WTC11 (cell line): ENCODE measurements around the gene PGAP2.

Experiments used
- ATF1 ChIP-seq: sonication (generic); formaldehyde crosslinking; IDR thresholded peaks from 2 replicates; pipeline ENCODE4 v1.8.1; 2023; ENCODE audit warnings: mild to moderate bottlenecking, moderate library complexity, missing genetic modification reagents
- CTCF ChIP-seq: fragments of 200-600 bp; IDR thresholded peaks from 2 replicates; pipeline ENCODE4 v1.8.0; 2022; ENCODE audit warnings: antibody characterized with exemption
- HMGXB4 ChIP-seq: sonication (generic); formaldehyde crosslinking; IDR thresholded peaks from 2 replicates; pipeline ENCODE4 v1.8.1; 2023; ENCODE audit warnings: mild to moderate bottlenecking, moderate library complexity, missing genetic modification reagents
- IRF2 ChIP-seq: sonication (generic); formaldehyde crosslinking; IDR thresholded peaks from 2 replicates; pipeline ENCODE4 v1.8.0; 2022; ENCODE audit warnings: low read depth, missing genetic modification reagents, borderline replicate concordance
- NR2C2 ChIP-seq: sonication (generic); formaldehyde crosslinking; IDR thresholded peaks from 2 replicates; pipeline ENCODE4 v1.8.0; 2022; ENCODE audit warnings: mild to moderate bottlenecking, missing genetic modification reagents
- SMAD3 ChIP-seq: sonication (generic); formaldehyde crosslinking; IDR thresholded peaks from 2 replicates; pipeline ENCODE4 v1.8.0; 2022; ENCODE audit warnings: missing genetic modification reagents, mild to moderate bottlenecking, borderline replicate concordance
- ZNF121 ChIP-seq: sonication (generic); formaldehyde crosslinking; IDR thresholded peaks from 2 replicates; pipeline ENCODE4 v1.8.0; 2023; ENCODE audit warnings: missing genetic modification reagents
- ZNF138 ChIP-seq: sonication (generic); formaldehyde crosslinking; conservative IDR thresholded peaks from 2 replicates; pipeline ENCODE4 v1.8.1; 2022; ENCODE audit warnings: mild to moderate bottlenecking, moderate library complexity, missing genetic modification reagents
- TF ChIP-seq, protein P1 (sequence below): sonication (generic); formaldehyde crosslinking; IDR thresholded peaks from 2 replicates; pipeline ENCODE4 v1.8.0; 2022; ENCODE audit warnings: mild to moderate bottlenecking, missing genetic modification reagents
- TF ChIP-seq, protein P2 (sequence below): sonication (generic); formaldehyde crosslinking; IDR thresholded peaks from 2 replicates; pipeline ENCODE4 v1.8.0; 2022; ENCODE audit warnings: mild to moderate bottlenecking, missing genetic modification reagents

- TF ChIP-seq HMGXB4 (CRISPR knock-in tag) (no peak), CTCF (no peak), NR2C2 (CRISPR knock-in tag) (no peak), ZNF138 (no peak), IRF2 (CRISPR knock-in tag) (no peak), SMAD3 (CRISPR knock-in tag) (no peak), ZNF121 (no peak), ATF1 (CRISPR knock-in tag) (no peak)
- TF ChIP-seq, protein P1, sequence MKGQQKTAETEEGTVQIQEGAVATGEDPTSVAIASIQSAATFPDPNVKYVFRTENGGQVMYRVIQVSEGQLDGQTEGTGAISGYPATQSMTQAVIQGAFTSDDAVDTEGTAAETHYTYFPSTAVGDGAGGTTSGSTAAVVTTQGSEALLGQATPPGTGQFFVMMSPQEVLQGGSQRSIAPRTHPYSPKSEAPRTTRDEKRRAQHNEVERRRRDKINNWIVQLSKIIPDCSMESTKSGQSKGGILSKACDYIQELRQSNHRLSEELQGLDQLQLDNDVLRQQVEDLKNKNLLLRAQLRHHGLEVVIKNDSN (CRISPR knock-in tag) = no peak
- TF ChIP-seq, protein P2, sequence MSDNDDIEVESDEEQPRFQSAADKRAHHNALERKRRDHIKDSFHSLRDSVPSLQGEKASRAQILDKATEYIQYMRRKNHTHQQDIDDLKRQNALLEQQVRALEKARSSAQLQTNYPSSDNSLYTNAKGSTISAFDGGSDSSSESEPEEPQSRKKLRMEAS (CRISPR knock-in tag) = no peak
Observed at GRCh38 chr11:3822312-3822711, 14.0 kb downstream of the PGAP2 start.
